GM19035 (cell line): ENCODE measurements around the gene FGD5.

Experiments used
- ATAC-seq: cut with Tn5 transposase; IDR thresholded peaks from one replicate; pipeline ENCODE4 v1.9.1; 2021; ENCODE audit not compliant: unreplicated experiment

Gene FGD5

DNA sequence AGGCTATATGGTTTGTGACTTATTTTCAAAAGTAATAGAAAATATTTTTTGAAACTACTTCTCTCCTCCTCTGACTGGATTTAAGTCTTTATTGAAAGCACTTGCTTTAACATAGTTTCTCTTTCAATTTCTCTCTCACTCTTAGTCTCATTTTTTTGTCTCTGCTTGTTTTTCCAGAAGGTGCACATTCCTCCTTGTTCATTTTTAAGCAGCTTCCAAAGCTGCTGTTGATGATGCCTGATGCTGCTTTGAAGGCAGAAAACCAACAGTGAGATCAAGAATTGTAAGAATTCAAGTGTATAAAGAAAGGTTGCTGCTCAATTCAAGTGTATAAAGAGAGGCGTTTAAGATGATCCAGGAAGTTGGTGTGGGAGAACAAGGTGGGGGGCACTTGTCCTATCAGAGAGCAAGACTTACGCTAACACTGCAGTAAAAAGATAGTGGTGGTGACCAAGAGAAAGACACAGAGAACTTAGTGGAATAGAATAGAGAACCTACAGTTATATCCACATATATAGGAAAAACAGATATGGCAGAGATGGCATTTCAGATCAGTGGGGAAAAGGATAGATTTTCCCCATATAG, 140.7 kb downstream of the FGD5 start:
- no peak for ATAC-seq

DNA sequence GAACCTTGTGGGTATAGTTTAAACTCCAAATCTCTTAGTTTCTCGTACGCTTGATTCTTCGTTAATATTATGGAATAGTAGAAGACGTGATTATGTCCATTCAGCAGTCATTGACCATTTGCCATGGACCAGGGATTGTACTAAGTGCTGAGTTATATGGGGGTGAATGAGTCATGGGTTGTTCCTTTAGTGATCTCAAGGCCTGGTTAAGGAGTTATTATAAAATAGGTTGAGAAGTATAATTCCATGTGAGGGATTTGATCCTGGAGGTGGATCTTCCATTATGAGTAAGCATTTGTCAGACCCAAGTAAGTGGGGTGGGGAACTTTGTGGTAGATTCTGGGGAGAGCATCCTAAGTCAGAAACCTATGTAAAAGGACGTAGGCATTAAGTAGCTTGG, 144.0 kb downstream of the FGD5 start:
- no peak for ATAC-seq

GRCh38 chr3:14967285-14967684, 148.5 kb downstream of the FGD5 start:
- no peak for ATAC-seq

DNA sequence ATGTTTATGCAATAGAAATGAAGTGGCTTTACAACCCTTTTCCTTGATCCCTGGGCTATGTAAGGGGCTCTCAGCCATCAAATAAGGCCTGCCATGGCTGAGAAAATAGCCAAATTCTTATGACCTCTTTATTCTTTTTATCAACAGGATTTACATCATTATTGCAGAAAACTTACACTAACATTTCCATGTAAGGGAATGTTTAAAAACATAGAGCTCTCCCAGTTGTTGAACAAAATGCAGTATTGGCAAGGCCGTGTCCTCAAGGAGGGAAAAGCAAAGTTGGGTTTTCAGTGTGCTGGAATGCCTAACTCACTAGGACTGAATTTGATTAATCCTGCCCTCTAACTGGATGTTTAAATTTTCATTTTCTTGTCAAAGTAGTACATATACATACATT, 150.9 kb downstream of the FGD5 start:
- ATAC-seq = no peak

DNA sequence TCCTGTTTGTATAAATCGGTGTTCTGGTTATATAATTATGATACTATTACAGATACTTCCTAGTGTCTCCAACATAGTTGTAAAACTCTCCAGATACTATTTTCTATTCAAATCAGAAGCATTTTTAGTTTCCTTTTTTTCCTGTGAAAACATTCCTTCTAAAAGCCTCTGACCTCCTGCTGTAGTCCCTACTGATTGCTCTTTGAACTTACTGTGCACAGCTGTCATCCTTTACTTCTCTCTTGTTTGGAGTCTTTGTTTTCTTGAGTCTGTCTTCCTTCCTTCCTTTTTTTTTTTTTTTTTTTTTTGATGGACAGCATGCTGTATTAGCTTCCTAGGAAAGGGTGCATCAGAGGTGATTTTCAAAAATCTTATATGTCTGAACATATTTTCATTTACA, 157.6 kb downstream of the FGD5 start:
- ATAC-seq = no peak

- ATAC-seq = no peak
These were observed 161.9 kb downstream of the FGD5 start for GRCh38 chr3:14980689-14981088.
